GM06990 (cell line): ENCODE data around the gene CCSER1.

Source experiments
- DNase-seq: peaks from one replicate; pipeline ENCODE4 v3.0.0-alpha.2; 2011; ENCODE audit not compliant: insufficient read length; ENCODE audit errors: extremely low read depth
- H3K27me3 ChIP-seq: replicated peaks from 2 replicates; pipeline ENCODE4 v1.6.0; 2011; ENCODE audit warnings: low read length; ENCODE audit not compliant: control insufficient read depth, insufficient read depth
- H3K36me3 ChIP-seq: 2 replicates; pipeline ENCODE4 v1.5.1; 2011; ENCODE audit warnings: low read length; ENCODE audit not compliant: control insufficient read depth, insufficient read depth
- H3K4me3 ChIP-seq: replicated peaks from 2 replicates; pipeline ENCODE4 v1.5.1; 2011; ENCODE audit warnings: low read depth, mild to moderate bottlenecking, control low read depth, low read length
- CTCF ChIP-seq: IDR thresholded peaks from 2 replicates; pipeline ENCODE4 v1.5.1; 2011; ENCODE audit warnings: low read length, control low read depth, mild to moderate bottlenecking, inconsistent platforms; ENCODE audit not compliant: insufficient read depth, poor library complexity, severe bottlenecking

The CCSER1 gene

GRCh38 chr4:90181644-90182043, 54.5 kb downstream of the CCSER1 start:
- DNase-seq = no peak
- Histone ChIP-seq H3K27me3 (no peaks in the 10 kb centered on the region), H3K36me3 (no peaks in the 10 kb centered on the region), H3K4me3 (no peak overlapping the region)
- no peak for TF ChIP-seq CTCF

- no peaks in the 10 kb centered on the region for H3K27me3 ChIP-seq
- no peak for DNase-seq
- no peaks in the 10 kb centered on the region for H3K36me3 ChIP-seq
- no peak overlapping the region for H3K4me3 ChIP-seq
- TF ChIP-seq CTCF = no peak
These were observed 56.1 kb downstream of the CCSER1 start for GRCh38 chr4:90183254-90183653.

- no peak for TF ChIP-seq CTCF
- Histone ChIP-seq H3K4me3 (no peak overlapping the region), H3K36me3 (no peaks in the 10 kb centered on the region), H3K27me3 (no peaks in the 10 kb centered on the region)
- DNase-seq = no peak
These were observed 57.4 kb downstream of the CCSER1 start for GRCh38 chr4:90184560-90184959.

GRCh38 chr4:90185416-90185815, 58.2 kb downstream of the CCSER1 start:
- TF ChIP-seq CTCF = no peak
- Histone ChIP-seq H3K36me3 (no peaks in the 10 kb centered on the region), H3K27me3 (no peaks in the 10 kb centered on the region), H3K4me3 (no peak overlapping the region)
- no peak for DNase-seq

- H3K36me3 ChIP-seq = no peaks in the 10 kb centered on the region
- H3K4me3 ChIP-seq = no peak overlapping the region
- DNase-seq = no peak
- TF ChIP-seq CTCF = no peak
- no peaks in the 10 kb centered on the region for H3K27me3 ChIP-seq
These were observed 59.0 kb downstream of the CCSER1 start for GRCh38 chr4:90186229-90186628.

GRCh38 chr4:90187148-90187884, 60.1 kb downstream of the CCSER1 start:
- H3K27me3 ChIP-seq = no peaks in the 10 kb centered on the region
- no peak overlapping the region for H3K4me3 ChIP-seq
- TF ChIP-seq CTCF = no peak
- H3K36me3 ChIP-seq = no peaks in the 10 kb centered on the region
- DNase-seq = peak; percentile 12
